WTC11 (cell line): ENCODE results near the gene MACROD2.

Experiments used
- ATF3 ChIP-seq: sonication (generic); formaldehyde crosslinking; conservative IDR thresholded peaks from 2 replicates; pipeline ENCODE4 v1.8.1; 2022; ENCODE audit warnings: mild to moderate bottlenecking, missing genetic modification reagents
- CREM ChIP-seq: sonication (generic); formaldehyde crosslinking; IDR thresholded peaks from 2 replicates; pipeline ENCODE4 v1.8.1; 2022; ENCODE audit warnings: mild to moderate bottlenecking, missing genetic modification reagents, moderate library complexity
- CTCF ChIP-seq: fragments of 200-600 bp; IDR thresholded peaks from 2 replicates; pipeline ENCODE4 v1.8.0; 2022; ENCODE audit warnings: antibody characterized with exemption
- ESRRA ChIP-seq: sonication (generic); formaldehyde crosslinking; IDR thresholded peaks from 2 replicates; pipeline ENCODE4 v1.8.1; 2022; ENCODE audit warnings: mild to moderate bottlenecking, missing genetic modification reagents, borderline replicate concordance
- GABPB1 ChIP-seq: sonication (generic); formaldehyde crosslinking; IDR thresholded peaks from 2 replicates; pipeline ENCODE4 v1.8.1; 2023; ENCODE audit warnings: mild to moderate bottlenecking, missing genetic modification reagents
- NR3C1 ChIP-seq: sonication (generic); formaldehyde crosslinking; conservative IDR thresholded peaks from 2 replicates; pipeline ENCODE4 v1.8.1; 2023; ENCODE audit warnings: low read depth, mild to moderate bottlenecking, missing genetic modification reagents
- TF ChIP-seq, protein P1 (sequence below): sonication (generic); formaldehyde crosslinking; IDR thresholded peaks from 2 replicates; pipeline ENCODE4 v1.8.0; 2023; ENCODE audit warnings: missing genetic modification reagents, mild to moderate bottlenecking, borderline replicate concordance

GRCh38 chr20:14830899-14831298 is 835.6 kb downstream of the MACROD2 start:
- TF ChIP-seq CTCF = no peak
- TF ChIP-seq NR3C1 (CRISPR knock-in tag) = no peak
- TF ChIP-seq GABPB1 (CRISPR knock-in tag) = no peak
- no peak for TF ChIP-seq CREM (CRISPR knock-in tag)
- no peak for TF ChIP-seq ATF3 (CRISPR knock-in tag)
- no peak for TF ChIP-seq ESRRA (CRISPR knock-in tag)
- TF ChIP-seq, protein P1, sequence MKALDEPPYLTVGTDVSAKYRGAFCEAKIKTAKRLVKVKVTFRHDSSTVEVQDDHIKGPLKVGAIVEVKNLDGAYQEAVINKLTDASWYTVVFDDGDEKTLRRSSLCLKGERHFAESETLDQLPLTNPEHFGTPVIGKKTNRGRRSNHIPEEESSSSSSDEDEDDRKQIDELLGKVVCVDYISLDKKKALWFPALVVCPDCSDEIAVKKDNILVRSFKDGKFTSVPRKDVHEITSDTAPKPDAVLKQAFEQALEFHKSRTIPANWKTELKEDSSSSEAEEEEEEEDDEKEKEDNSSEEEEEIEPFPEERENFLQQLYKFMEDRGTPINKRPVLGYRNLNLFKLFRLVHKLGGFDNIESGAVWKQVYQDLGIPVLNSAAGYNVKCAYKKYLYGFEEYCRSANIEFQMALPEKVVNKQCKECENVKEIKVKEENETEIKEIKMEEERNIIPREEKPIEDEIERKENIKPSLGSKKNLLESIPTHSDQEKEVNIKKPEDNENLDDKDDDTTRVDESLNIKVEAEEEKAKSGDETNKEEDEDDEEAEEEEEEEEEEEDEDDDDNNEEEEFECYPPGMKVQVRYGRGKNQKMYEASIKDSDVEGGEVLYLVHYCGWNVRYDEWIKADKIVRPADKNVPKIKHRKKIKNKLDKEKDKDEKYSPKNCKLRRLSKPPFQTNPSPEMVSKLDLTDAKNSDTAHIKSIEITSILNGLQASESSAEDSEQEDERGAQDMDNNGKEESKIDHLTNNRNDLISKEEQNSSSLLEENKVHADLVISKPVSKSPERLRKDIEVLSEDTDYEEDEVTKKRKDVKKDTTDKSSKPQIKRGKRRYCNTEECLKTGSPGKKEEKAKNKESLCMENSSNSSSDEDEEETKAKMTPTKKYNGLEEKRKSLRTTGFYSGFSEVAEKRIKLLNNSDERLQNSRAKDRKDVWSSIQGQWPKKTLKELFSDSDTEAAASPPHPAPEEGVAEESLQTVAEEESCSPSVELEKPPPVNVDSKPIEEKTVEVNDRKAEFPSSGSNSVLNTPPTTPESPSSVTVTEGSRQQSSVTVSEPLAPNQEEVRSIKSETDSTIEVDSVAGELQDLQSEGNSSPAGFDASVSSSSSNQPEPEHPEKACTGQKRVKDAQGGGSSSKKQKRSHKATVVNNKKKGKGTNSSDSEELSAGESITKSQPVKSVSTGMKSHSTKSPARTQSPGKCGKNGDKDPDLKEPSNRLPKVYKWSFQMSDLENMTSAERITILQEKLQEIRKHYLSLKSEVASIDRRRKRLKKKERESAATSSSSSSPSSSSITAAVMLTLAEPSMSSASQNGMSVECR (CRISPR knock-in tag) = no peak
